Measurements from ENCODE around the gene C3orf20.

The C3orf20 gene

GRCh38 chr3:14793126-14793857 is 118.4 kb downstream of the C3orf20 start:
- Mint-ChIP-seq H3K27me3 (peaks cover 45% of the 10 kb centered on the region), H3K27ac (ENCODE audit: low read depth) (no peak overlapping the region), H3K36me3 (ENCODE audit: insufficient read depth) (no peaks in the 10 kb centered on the region), H3K4me3 (no peak overlapping the region), H3K4me1 (no peaks in the 10 kb centered on the region), H3K9me3 (no peaks in the 10 kb centered on the region)
- DNase-seq (ENCODE audit: low spot score in 2 of 2): no peak
- no peak for ATAC-seq (replicated peaks; ENCODE audit: extremely low read depth, poor library complexity, severe bottlenecking)

GRCh38 chr3:14793858-14794234 is 118.9 kb downstream of the C3orf20 start:
- Mint-ChIP-seq H3K9me3 (no peaks in the 10 kb centered on the region), H3K4me3 (no peak overlapping the region), H3K36me3 (ENCODE audit: insufficient read depth) (no peaks in the 10 kb centered on the region), H3K4me1 (no peaks in the 10 kb centered on the region), H3K27me3 (peaks cover 49% of the 10 kb centered on the region), H3K27ac (ENCODE audit: low read depth) (no peak overlapping the region)
- DNase-seq (ENCODE audit: low spot score in 2 of 2) (no peak), ATAC-seq (replicated peaks; ENCODE audit: extremely low read depth, poor library complexity, severe bottlenecking) (no peak)

- DNase-seq (ENCODE audit: low spot score in 2 of 2) (no peak), ATAC-seq (replicated peaks; ENCODE audit: extremely low read depth, poor library complexity, severe bottlenecking) (no peak)
- no peak overlapping the region for H3K27ac Mint-ChIP-seq (ENCODE audit: low read depth)
- no peak overlapping the region for H3K4me3 Mint-ChIP-seq
- peaks cover 50% of the 10 kb centered on the region for H3K27me3 Mint-ChIP-seq
- H3K4me1 Mint-ChIP-seq: no peaks in the 10 kb centered on the region
- no peaks in the 10 kb centered on the region for H3K36me3 Mint-ChIP-seq (ENCODE audit: insufficient read depth)
- H3K9me3 Mint-ChIP-seq: no peaks in the 10 kb centered on the region
These were observed 119.5 kb downstream of the C3orf20 start for GRCh38 chr3:14794435-14794834.

- DNase-seq (ENCODE audit: low spot score in 2 of 2) (no peak), ATAC-seq (replicated peaks; ENCODE audit: extremely low read depth, poor library complexity, severe bottlenecking) (no peak)
- no peaks in the 10 kb centered on the region for H3K9me3 Mint-ChIP-seq
- H3K4me3 Mint-ChIP-seq: no peak overlapping the region
- H3K36me3 Mint-ChIP-seq (ENCODE audit: insufficient read depth): no peaks in the 10 kb centered on the region
- H3K27ac Mint-ChIP-seq (ENCODE audit: low read depth): no peak overlapping the region
- H3K27me3 Mint-ChIP-seq: peaks cover 50% of the 10 kb centered on the region
- H3K4me1 Mint-ChIP-seq: no peaks in the 10 kb centered on the region
These were observed 121.1 kb downstream of the C3orf20 start for GRCh38 chr3:14795996-14796395.

- H3K36me3 Mint-ChIP-seq (ENCODE audit: insufficient read depth): no peaks in the 10 kb centered on the region
- no peak overlapping the region for H3K27ac Mint-ChIP-seq (ENCODE audit: low read depth)
- H3K27me3 Mint-ChIP-seq: peaks cover 48% of the 10 kb centered on the region
- DNase-seq (ENCODE audit: low spot score in 2 of 2) (no peak), ATAC-seq (replicated peaks; ENCODE audit: extremely low read depth, poor library complexity, severe bottlenecking) (no peak)
- no peak overlapping the region for H3K4me3 Mint-ChIP-seq
- H3K9me3 Mint-ChIP-seq: no peaks in the 10 kb centered on the region
- no peaks in the 10 kb centered on the region for H3K4me1 Mint-ChIP-seq
These were observed 121.6 kb downstream of the C3orf20 start for GRCh38 chr3:14796403-14797077.

- Mint-ChIP-seq H3K4me1 (no peaks in the 10 kb centered on the region), H3K4me3 (no peak overlapping the region), H3K27ac (ENCODE audit: low read depth) (no peak overlapping the region), H3K27me3 (peaks cover 43% of the 10 kb centered on the region), H3K36me3 (ENCODE audit: insufficient read depth) (no peaks in the 10 kb centered on the region), H3K9me3 (no peaks in the 10 kb centered on the region)
- DNase-seq (ENCODE audit: low spot score in 2 of 2) (no peak), ATAC-seq (replicated peaks; ENCODE audit: extremely low read depth, poor library complexity, severe bottlenecking) (no peak)
These were observed 122.8 kb downstream of the C3orf20 start for GRCh38 chr3:14797731-14798130.

GRCh38 chr3:14798231-14798630 is 123.3 kb downstream of the C3orf20 start:
- DNase-seq (ENCODE audit: low spot score in 2 of 2) (no peak), ATAC-seq (replicated peaks; ENCODE audit: extremely low read depth, poor library complexity, severe bottlenecking) (no peak)
- no peak overlapping the region for H3K27ac Mint-ChIP-seq (ENCODE audit: low read depth)
- no peaks in the 10 kb centered on the region for H3K9me3 Mint-ChIP-seq
- no peaks in the 10 kb centered on the region for H3K4me1 Mint-ChIP-seq
- peaks cover 43% of the 10 kb centered on the region for H3K27me3 Mint-ChIP-seq
- no peaks in the 10 kb centered on the region for H3K36me3 Mint-ChIP-seq (ENCODE audit: insufficient read depth)
- H3K4me3 Mint-ChIP-seq: no peak overlapping the region

- ATAC-seq (replicated peaks; ENCODE audit: extremely low read depth, poor library complexity, severe bottlenecking): no peak
These were observed 124.2 kb downstream of the C3orf20 start for GRCh38 chr3:14799146-14799545.

GRCh38 chr3:14801031-14801430 is 126.1 kb downstream of the C3orf20 start:
- DNase-seq (ENCODE audit: low spot score in 2 of 2) (no peak), ATAC-seq (replicated peaks; ENCODE audit: extremely low read depth, poor library complexity, severe bottlenecking) (no peak)
- Mint-ChIP-seq H3K4me3 (no peak overlapping the region), H3K9me3 (no peaks in the 10 kb centered on the region), H3K36me3 (ENCODE audit: insufficient read depth) (no peaks in the 10 kb centered on the region), H3K27me3 (peaks cover 67% of the 10 kb centered on the region), H3K4me1 (no peaks in the 10 kb centered on the region), H3K27ac (ENCODE audit: low read depth) (no peak overlapping the region)

More at GRCh38 chr3:14799146-14799545, 124.2 kb downstream of the C3orf20 start:
- Mint-ChIP-seq H3K9me3 (no peaks in the 10 kb centered on the region), H3K4me1 (no peaks in the 10 kb centered on the region), H3K27me3 (peaks cover 51% of the 10 kb centered on the region), H3K27ac (ENCODE audit: low read depth) (no peak overlapping the region), H3K36me3 (ENCODE audit: insufficient read depth) (no peaks in the 10 kb centered on the region), H3K4me3 (no peak overlapping the region)
- no peak for DNase-seq (ENCODE audit: low spot score in 2 of 2)

- no peaks in the 10 kb centered on the region for H3K36me3 Mint-ChIP-seq (ENCODE audit: insufficient read depth)
- no peaks in the 10 kb centered on the region for H3K4me1 Mint-ChIP-seq
- ATAC-seq (replicated peaks; ENCODE audit: extremely low read depth, poor library complexity, severe bottlenecking) (no peak), DNase-seq (ENCODE audit: low spot score in 2 of 2) (no peak)
- no peaks in the 10 kb centered on the region for H3K9me3 Mint-ChIP-seq
- peaks cover 75% of the 10 kb centered on the region for H3K27me3 Mint-ChIP-seq
- H3K4me3 Mint-ChIP-seq: no peak overlapping the region
- no peak overlapping the region for H3K27ac Mint-ChIP-seq (ENCODE audit: low read depth)
These were observed 126.9 kb downstream of the C3orf20 start for GRCh38 chr3:14801668-14802380.

- no peak overlapping the region for H3K4me3 Mint-ChIP-seq
- no peaks in the 10 kb centered on the region for H3K36me3 Mint-ChIP-seq (ENCODE audit: insufficient read depth)
- ATAC-seq (replicated peaks; ENCODE audit: extremely low read depth, poor library complexity, severe bottlenecking) (no peak), DNase-seq (ENCODE audit: low spot score in 2 of 2) (no peak)
- no peak overlapping the region for H3K27ac Mint-ChIP-seq (ENCODE audit: low read depth)
- H3K4me1 Mint-ChIP-seq: no peaks in the 10 kb centered on the region
- H3K27me3 Mint-ChIP-seq: peaks cover 80% of the 10 kb centered on the region
- no peaks in the 10 kb centered on the region for H3K9me3 Mint-ChIP-seq
These were observed 127.4 kb downstream of the C3orf20 start for GRCh38 chr3:14802381-14802731.

GRCh38 chr3:14803101-14803980 is 128.4 kb downstream of the C3orf20 start:
- ATAC-seq (replicated peaks; ENCODE audit: extremely low read depth, poor library complexity, severe bottlenecking): no peak
- peaks cover 82% of the 10 kb centered on the region for H3K27me3 Mint-ChIP-seq
- H3K36me3 Mint-ChIP-seq (ENCODE audit: insufficient read depth): no peaks in the 10 kb centered on the region
- DNase-seq (ENCODE audit: low spot score in 2 of 2): no peak
- no peak overlapping the region for H3K4me3 Mint-ChIP-seq
- no peaks in the 10 kb centered on the region for H3K9me3 Mint-ChIP-seq
- no peak overlapping the region for H3K27ac Mint-ChIP-seq (ENCODE audit: low read depth)
- no peaks in the 10 kb centered on the region for H3K4me1 Mint-ChIP-seq
